Activated CD4-positive, CD25-positive, alpha-beta regulatory T cell (primary cell): ENCODE results near the gene GALNT13.

Experiments
- DNase-seq, 4 experiments: peaks; one replicate each; lab custom pipeline; 2025; lab: John Stamatoyannopoulos, UW

GALNT13 gene

DNA sequence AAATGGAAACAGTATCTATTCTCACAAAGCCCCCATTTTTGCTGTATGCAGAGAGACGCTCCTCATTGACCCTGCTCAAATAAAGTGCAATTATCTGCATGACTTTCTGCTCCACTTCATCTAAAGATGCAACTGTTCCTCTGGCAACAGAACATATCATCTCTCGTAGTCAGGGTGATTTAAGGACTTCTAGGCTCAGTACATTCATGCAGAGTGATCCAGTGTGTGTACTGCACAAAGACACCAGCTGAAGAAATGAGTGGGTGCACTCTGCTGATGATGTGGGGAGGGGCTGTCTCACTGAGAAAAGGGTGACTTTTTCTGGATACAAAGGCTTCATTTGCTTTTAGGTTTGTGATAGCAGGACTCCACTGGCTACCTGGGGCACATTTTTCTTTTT is 355.2 kb downstream of the GALNT13 start:
- DNase-seq, result no peak

DNA sequence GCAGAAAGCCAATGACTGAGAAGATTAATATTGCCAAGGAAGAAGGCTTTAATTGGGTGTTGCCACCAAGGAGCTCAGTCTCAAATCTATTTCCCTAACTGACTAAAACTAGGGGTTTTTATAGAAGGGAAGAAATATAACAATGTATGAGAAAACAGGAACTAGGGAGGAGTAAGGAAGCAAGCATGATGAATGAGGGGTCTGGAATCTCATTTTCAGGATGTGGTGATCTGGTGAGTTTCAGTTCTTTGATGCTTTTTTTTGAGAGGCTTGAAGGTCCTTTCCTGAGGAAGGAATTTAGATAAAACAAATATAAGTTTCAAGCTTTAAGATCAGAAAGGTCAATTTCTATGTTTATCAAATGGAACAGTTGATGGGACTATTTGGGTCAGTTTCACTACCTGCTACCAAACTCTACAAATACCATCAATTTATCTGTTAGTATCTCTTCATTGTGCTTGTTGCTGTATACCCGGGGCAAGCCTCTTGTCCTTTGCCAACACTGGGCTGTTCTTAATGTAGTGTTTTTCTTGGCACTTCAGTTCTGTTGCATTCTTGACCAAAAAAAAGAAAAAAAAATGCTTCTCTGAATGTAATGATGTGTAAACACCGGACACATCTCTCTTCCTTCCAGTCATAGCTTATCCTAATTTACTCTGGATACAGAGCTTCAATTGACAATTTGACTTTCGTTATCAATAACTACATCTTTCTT is 357.0 kb downstream of the GALNT13 start:
- no peak for DNase-seq

DNA sequence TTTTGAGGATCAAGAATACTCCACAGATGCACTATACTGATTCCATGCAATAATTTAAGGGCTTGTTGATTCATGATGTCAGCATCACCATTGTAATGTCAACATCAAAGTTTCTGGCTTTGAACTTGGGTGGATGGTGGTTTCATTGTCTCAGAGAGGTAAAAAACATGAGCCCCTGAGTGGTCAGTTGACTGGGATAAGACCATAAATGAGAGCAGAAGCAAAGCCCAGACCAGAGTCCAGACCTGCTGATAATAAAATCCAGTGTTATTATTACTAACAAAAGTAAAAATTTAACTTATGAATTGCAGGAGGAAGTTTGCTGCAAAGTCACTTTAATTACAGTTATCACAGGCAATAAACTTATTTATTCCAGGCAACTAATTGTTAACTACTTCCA is 358.2 kb downstream of the GALNT13 start:
- no peak for DNase-seq

DNA sequence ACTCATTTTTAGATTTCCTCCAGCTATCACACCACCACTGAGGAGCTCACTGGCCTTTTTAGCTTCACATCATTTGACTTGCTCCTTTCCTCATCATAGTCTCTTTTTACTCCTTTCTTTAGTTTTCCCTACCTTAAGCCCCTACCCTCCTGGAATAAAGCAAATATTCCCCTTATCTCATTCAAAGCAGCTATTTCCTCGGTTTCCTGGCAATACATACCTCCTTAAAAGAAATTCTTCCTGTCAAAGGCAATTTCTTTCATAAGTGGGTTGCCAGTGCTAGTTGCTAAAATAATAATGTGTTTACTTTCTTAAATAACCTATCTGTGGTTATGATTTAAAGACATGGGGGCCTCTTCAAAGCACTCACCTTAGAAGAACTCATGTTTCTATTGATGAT is 359.3 kb downstream of the GALNT13 start:
- no peak for DNase-seq

DNA sequence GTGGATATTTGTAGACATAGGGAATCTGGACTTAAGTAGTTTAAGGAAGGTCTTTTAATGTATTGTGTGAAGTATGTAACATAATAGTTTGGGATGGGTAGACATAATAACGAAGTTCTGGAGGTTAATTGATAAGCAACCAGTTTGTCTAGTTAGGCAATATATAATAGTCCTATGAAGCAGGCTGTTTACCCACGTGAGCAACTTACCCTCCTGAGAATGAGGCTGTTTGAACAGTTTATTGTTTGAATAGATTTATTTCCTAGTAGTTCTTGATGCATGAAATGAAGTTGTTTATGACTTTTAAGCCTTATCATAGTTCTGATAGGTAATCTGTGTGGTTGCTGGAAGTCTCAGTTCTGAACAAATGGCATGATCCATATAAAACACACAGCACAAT is 361.5 kb downstream of the GALNT13 start:
- no peak for DNase-seq

DNA sequence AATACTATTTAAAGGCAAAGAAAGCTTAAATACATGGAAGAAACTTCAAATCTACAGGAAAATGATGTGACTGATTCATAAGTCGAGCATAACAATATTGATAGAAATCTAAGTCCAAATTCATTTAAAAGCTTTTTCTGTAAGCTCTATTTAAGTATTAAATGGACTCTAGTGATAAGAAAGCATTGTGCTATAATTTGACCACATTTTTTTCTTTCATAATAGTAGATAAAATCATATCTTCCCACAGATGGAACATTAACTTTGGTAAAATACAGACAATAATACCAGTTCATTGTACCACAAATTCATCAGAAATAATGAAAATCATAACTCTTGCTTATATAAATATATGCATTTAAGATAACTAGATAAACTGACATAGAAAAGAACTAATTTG is 366.5 kb downstream of the GALNT13 start:
- DNase-seq, result no peak

DNA sequence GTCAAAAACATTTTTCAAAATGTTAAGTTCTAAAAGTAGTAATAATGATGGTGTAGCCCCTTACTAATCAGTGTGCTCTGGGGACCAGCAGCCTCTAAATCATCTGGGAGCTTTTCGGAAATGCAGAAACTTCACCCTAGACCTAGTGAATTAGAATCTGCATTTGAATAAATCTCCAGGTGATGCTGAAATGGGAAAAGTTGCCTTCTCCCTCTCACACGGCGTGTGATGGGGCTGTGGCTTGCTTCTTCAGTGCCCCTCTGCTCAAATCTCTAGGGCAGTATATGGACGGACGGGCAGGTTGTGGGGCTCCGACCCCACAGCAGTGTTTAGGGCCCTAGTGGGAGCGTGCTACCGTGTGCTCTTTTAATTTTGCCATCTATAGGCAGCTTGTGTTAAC is 368.6 kb downstream of the GALNT13 start:
- no peak for DNase-seq

DNA sequence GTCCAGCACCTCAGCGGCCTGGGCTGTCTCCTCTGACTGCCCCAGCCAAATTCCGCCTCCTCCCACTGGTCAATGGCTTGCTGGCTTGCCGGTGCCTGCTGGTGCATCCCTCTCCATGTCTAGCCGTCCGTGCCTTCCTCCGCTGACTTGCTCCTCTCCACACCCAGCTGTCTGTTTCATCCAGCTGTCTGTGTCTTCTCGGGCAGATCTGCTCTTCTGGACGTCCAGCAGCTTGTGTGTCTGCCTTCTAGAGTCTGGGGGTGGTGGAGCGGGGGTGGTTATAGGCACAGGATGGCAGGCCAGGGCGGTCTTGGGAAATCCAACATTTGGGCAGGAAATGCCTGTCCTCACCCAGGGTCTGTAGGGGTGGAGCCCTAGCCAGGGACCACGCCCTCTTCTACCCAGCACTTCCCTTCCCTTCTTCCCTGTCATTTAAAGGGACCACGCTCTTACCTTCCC is 369.2 kb downstream of the GALNT13 start:
- no peak for DNase-seq

DNA sequence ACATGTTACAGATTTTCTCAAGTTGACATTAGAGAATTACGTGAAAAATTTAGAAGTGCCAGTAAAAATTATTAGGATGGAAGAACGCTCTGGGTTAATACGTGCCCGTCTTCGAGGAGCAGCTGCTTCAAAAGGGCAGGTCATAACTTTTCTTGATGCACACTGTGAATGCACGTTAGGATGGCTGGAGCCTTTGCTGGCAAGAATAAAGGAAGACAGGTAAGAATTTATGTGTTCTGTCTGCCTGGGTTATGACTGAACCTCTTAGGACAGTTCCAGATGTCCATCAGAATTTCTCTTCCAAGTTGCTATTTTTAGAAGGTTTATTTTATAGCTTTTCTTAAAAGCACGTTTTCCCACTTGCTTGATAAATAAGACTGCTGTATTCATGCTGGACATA is 371.0 kb downstream of the GALNT13 start:
- DNase-seq, result no peak

DNA sequence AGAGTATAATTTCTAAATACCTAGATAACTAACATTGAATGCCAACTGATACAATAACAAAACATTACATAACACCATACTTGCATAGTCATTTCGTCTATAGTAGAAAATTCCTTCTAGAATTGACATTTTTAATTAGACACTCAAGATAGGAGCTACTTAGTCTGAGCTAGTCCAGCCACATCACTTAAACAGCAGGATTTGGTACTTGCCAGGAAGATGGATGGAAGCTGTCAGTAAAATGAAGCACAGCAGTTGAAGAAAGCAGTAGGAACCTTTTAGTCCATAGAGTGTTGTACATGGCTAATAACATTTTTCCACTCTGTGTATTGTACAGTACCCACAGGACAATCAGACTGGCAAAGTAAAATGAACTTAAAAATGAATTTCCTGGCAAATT is 372.0 kb downstream of the GALNT13 start:
- DNase-seq, result no peak

DNA sequence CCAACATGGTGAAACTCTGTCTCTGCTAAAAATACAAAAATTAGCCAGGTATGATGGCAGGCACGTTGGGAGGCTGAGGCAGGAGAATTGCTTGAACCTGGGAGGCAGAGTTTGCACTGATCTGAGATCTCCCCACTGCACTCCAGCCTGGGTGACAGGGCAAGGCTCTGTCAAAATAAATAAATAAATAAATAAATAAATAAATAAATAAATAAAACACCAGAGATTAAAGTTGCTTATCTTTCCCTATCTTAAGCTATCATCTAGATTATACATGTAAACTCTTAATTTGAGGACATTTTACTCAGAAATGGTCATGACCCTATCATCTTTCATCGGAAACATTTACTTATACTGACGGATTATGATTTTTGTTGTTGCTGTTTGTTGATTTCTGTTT is 373.2 kb downstream of the GALNT13 start:
- no peak for DNase-seq

DNA sequence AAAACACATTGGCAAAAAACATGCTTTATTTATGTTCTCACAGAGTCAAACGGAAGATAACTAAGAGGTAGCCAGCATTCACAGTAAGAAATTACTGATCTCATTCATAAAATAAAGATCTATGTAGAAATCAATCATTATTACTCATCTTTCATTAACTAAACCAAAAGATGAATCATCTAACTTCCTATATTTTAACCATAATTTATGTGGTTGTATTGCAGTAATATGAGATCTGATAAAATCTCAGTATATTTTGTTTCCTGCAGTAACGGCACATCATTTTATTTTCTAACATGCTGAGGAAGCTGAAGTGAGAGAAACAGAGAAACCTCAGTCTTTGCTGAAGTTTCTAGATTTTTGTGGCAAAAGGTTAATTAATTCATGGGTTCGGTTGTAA is 375.8 kb downstream of the GALNT13 start:
- DNase-seq, result no peak

DNA sequence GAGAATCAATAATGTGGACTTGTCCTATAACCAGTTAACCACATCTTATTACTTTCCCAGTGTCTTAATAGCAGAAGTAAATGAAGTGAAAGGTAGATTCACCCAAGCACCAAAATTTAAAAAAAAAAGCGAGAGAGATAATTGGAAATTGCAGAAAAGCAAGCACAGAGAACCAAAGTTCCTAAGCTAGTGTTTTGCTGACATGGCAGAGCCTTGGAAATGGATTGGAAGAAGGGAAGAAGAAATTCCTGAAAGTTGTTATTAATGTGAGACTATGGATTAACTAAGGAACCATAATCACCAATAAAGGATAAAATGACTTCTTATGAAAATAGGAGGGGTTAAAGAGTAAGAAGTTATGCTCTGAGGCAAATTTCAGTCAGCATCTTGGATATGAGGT is 384.4 kb downstream of the GALNT13 start:
- no peak for DNase-seq

DNA sequence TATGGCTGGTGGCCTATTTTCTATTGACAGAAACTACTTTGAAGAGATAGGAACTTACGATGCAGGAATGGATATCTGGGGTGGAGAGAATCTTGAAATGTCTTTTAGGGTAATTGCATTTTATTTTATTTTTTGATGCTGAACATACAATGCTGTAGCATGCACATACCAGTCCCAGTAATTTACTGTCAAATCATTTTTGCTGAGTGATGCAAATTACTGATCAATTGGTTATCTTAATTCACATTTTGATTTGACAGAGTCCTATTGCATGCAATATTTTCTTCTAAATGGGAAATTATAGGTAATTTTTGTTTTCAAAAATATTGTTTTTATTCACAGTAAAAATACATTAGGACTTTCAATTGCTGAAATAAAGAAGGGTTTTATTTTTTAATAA is 387.3 kb downstream of the GALNT13 start:
- no peak for DNase-seq

DNA sequence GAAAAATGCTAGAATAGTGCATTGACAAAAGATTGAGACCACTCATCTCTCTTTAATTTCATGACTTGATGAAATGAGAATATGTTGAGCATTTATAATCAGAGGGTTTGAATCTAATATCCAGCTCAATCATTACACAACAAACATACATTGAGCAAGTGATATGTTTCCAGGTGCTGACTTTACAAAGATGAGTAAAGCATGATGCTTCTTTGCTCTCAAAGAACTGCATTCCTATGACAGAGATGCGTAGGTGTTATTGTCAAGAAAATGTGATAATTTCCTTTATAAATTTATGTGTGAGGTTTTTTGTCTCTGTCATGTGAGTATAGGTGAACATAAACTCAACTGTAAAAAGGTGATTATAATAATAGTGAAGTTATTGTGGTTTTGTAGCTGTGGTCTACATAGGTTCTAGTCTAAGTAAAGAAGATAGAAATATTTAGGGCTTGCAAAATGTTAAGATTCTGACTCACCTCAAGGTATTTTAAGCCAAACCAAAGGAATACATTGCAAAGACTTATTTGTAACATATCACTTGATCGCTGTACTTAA is 389.8 kb downstream of the GALNT13 start:
- DNase-seq, result no peak

DNA sequence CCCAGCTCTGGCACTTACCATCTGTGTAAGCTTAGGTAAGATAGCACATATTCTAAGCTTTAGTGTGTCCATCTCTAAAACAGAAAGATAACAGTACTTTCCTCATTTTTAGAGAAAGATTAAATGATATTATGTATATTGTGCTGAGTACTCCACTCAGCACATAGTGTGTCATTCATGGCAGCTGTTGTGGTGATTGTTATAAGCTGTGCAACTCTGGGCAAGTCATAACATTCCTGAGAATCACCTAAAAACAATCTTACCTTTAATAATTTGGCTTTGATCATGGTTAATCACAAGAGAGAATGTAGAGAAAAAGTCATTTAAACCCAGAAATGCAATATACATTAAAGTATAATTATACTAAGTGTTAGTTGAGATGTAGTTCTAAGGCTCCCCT is 391.5 kb downstream of the GALNT13 start:
- DNase-seq, result no peak

DNA sequence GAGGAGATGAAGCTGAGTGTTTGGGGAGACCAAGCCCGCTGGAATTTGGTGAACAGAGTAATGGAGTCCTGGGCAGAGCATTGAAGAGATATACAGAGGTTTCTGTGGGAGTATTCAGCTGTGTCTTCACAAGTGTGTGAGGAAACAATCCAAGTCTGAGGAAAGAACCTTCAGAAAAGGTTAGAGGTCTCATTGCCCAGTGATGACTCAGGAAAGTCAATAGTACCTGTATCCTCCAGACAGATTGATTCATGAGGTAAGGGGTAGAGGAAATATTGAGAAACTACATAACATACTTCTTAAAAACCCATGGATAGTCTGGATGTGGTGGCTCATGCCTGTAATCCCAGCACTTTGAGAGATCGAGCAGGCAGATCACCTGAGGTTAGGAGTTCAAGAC is 392.3 kb downstream of the GALNT13 start:
- no peak for DNase-seq

DNA sequence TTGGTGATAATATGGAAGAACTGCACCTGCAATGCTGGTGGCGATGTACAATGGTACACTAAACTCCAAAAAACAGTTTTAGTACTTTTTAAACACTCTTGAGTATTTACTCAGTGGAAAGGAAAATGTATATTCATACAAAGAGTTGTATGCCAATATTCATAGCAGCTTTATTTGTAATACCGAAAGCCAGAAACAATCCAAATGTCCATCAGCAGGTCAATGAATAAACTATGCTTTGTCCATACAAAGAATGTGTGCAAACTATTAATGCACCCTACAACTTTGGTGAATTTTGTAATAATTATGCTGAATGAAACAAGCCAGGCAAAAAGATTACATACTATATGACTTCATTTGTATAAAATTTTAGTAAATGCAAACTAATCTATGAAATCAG is 396.3 kb downstream of the GALNT13 start:
- DNase-seq, result no peak

DNA sequence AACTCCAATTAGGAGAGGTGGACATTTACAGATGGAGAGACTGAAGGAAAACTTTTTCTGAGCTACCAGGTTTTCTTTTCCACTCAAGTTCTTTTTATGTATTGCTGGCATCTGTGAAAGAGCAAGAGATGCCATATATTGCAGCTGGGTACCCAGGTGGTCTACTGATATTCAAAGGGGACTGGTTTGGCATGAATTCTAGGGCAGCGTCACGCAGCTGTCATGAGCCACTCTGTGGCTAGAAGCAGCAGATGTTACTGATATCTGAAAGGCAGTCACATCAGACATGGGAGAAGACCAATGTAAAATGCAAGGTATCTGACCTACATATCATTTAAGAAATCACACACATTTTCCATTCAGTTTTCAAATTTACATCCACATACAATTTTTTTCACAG is 408.8 kb downstream of the GALNT13 start:
- no peak for DNase-seq

DNA sequence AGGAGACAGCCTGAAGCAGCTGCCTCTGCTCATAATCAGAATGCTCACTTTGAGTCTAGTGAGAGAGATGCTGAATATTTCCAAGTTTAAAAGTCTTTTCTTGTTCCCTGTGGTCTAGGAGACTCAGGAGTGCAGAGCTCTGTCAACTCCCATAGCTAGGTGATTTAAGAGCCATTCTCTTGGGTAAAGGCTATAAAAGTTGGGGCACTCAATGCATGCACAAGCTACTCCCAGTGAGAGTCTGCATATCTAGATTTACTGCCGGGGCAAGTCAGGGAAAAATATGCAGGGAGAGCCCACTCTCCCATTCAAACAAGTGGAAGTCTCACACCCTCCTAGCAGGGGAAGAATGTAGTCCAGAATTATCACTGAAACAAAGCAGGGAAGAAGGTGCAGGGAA is 418.1 kb downstream of the GALNT13 start:
- DNase-seq, result no peak

DNA sequence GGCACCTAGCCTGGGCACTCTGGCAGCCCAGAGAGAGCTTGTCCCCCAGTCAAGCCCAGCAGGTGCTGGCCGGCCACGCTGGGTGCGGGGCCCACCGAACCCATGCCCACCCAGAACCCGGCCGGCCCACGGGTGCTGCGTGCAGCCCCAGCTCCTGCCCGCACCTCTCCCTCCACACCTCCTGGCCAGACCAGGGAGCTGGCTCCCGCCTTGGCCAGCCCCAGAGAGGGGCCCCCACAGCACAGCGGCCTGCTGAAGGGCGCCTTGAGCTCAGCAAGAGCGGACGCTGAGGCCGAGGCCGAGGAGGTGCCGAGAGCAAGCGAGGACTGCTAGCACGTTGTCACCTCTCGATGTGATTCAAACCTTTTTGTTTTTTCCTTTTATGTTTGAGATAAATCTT is 419.8 kb downstream of the GALNT13 start:
- DNase-seq, result no peak

DNA sequence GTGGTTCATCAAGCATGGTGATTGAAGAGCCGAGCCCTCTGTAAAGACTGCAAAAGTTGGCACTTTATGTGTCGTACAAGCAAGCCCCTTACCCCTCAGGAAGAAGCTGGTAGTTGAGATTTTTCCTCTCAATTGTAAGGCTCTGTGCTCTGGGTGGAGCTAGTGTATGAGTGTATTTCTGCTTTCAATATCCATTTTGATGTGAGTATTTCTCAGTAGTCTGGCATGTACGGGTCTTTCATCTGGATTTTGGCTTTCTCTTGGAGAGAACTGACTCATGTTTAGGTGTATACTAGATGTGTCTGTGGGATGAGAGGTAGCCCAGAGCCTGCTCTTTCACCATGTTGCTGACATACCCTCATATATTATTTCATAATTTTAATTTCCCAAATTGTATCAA is 420.2 kb downstream of the GALNT13 start:
- no peak for DNase-seq

DNA sequence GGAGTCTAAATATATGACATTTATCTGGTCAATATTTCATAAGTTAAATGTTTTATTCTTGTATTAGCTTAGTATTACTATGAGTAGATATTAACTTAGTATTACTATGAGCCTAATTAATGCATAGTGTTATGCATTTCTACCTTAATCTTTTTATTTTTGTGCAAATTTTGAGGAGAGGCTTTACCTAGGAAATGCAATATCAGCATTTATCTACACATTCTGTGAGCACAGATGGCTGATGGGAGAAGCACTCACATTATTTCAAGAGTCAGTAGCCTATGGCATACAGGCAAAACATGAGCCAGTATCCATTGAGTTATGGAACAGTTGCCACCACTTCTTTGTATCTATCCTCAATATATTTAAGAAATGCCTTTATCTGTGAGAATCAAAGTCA is 422.1 kb downstream of the GALNT13 start:
- DNase-seq, result no peak

DNA sequence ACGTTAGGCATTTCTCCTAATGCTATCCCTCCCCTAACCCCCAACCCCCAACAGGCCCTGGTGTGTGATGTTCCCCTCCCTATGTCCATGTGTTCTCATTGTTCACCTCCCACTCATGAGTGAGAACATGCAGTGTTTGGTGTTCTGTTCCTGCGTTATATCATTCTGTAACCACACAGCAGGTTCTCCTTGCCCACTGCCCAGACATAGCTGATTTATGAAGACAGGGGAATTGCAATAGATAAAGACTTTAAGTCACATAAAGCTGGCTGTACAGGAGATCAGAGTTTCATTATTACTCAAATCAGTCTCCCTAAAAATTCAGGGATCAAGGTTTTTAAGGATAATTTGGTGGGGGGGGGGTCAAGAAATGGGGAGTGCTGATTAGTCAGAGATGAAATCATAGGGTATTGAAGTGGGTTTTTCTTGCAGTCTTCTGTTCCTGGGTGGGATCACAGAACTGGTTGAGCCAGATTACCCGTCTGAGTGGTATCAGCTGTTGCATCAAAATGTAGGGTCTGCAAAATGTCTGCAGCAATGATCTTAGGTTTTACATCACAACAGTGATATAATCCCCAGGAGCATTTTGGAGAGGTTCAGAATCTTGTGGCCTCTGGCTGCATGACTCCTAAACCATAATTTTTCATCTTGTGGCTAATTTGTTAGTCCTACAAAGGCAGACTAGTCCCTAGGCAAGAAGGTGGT is 434.7 kb downstream of the GALNT13 start:
- no peak for DNase-seq
